ENCODE data around the gene PROCA1. TPM values are rescaled to one million over a fixed set of nuclear protein-coding genes. Genes with fewer than 3 reads are reported as not detected.
"Not testable (repeated sequence)": the region's sequence is repeated elsewhere in the genome, so short reads cannot be mapped to it uniquely, and the experiment has no call there.

The PROCA1 gene
- total RNA-seq, 2 experiments from 2014 or later, result 3.1 to 3.9 TPM

- H3K4me3 Mint-ChIP-seq, H3K27me3 Mint-ChIP-seq, H3K9me3 Mint-ChIP-seq, H3K27ac Mint-ChIP-seq, DNase-seq: not testable (repeated sequence)
- peaks cover 28% of the 10 kb centered on the region for H3K36me3 Mint-ChIP-seq
- H3K4me1 Mint-ChIP-seq, result peaks cover 32% of the 10 kb centered on the region
Observed at GRCh38 chr17:28658766-28659496, 52.8 kb downstream of the PROCA1 start.

GRCh38 chr17:28658342-28658741 lies 53.3 kb downstream of the PROCA1 start:
- not testable (repeated sequence) for H3K4me3 Mint-ChIP-seq, DNase-seq, H3K9me3 Mint-ChIP-seq, H3K27me3 Mint-ChIP-seq, H3K27ac Mint-ChIP-seq
- peaks cover 28% of the 10 kb centered on the region for H3K4me1 Mint-ChIP-seq
- H3K36me3 Mint-ChIP-seq, result peaks cover 26% of the 10 kb centered on the region

- Mint-ChIP-seq H3K36me3 (peaks cover 21% of the 10 kb centered on the region), H3K27me3 (no peaks in the 10 kb centered on the region), H3K27ac (peak overlapping the region; percentile 71), H3K4me1 (peaks cover 22% of the 10 kb centered on the region), H3K9me3 (no peaks in the 10 kb centered on the region), H3K4me3 (no peak overlapping the region)
- no peak for DNase-seq
Observed at GRCh38 chr17:28657756-28658155, 53.9 kb downstream of the PROCA1 start.

GRCh38 chr17:28655160-28655559 lies 56.5 kb downstream of the PROCA1 start:
- peaks cover 17% of the 10 kb centered on the region for H3K36me3 Mint-ChIP-seq
- no peak for DNase-seq
- H3K27ac Mint-ChIP-seq, result no peak overlapping the region
- H3K4me3 Mint-ChIP-seq, result no peak overlapping the region
- peaks cover 12% of the 10 kb centered on the region for H3K4me1 Mint-ChIP-seq
- H3K9me3 Mint-ChIP-seq, result no peaks in the 10 kb centered on the region
- no peaks in the 10 kb centered on the region for H3K27me3 Mint-ChIP-seq

Other genes starting within 250 kb of the PROCA1 start
- not detected for gene SLC13A2, start 238.2 kb downstream of the PROCA1 start, total RNA-seq
- gene FOXN1, start 205.5 kb downstream of the PROCA1 start, total RNA-seq, result not detected
- gene UNC119, start 159.3 kb downstream of the PROCA1 start, total RNA-seq, result 10 to 100 TPM; 31.5 to 34.3 TPM
- gene PIGS, start 140.4 kb downstream of the PROCA1 start, total RNA-seq, result 10 to 100 TPM; 41.5 to 42.5 TPM
- gene ALDOC, start 135.0 kb downstream of the PROCA1 start, total RNA-seq, result 10 to 100 TPM; 85.6 to 85.8 TPM
- 100 to 1,000 TPM; 111 to 122 TPM for gene SPAG5, start 112.9 kb downstream of the PROCA1 start, total RNA-seq
- 10 to 100 TPM; 14.3 to 17.8 TPM for gene RSKR, start 97.7 kb downstream of the PROCA1 start, total RNA-seq
- 100 to 1,000 TPM; 174 to 180 TPM for gene BLTP2, start 66.7 kb downstream of the PROCA1 start, total RNA-seq
- 10 to 100 TPM; 36.8 to 37.2 TPM for gene SDF2, start 50.0 kb downstream of the PROCA1 start, total RNA-seq
- gene SUPT6H, start 49.7 kb downstream of the PROCA1 start, total RNA-seq, result 10 to 100 TPM; 77.0 to 77.9 TPM
- gene RAB34, start 6.0 kb upstream of the PROCA1 start, total RNA-seq, result 1 to 10 TPM; 7.6 to 8.2 TPM
- gene RPL23A, start 8.1 kb upstream of the PROCA1 start, total RNA-seq, result 1,000 to 10,000 TPM; 2,447 to 2,533 TPM
- 10 to 100 TPM; 15.5 to 17.8 TPM for gene TLCD1, start 14.3 kb upstream of the PROCA1 start, total RNA-seq
- 1 to 10 TPM; 4.8 to 5.6 TPM for gene NEK8, start 16.9 kb upstream of the PROCA1 start, total RNA-seq
- 100 to 1,000 TPM; 219 to 221 TPM for gene TRAF4, start 32.1 kb upstream of the PROCA1 start, total RNA-seq
- 10 to 100 TPM; 13.9 to 14.2 TPM for gene FAM222B, start 130.9 kb upstream of the PROCA1 start, total RNA-seq
- 10 to 100 TPM; 77.6 to 80.4 TPM for gene ERAL1, start 143.1 kb upstream of the PROCA1 start, total RNA-seq
- gene FLOT2, start 185.8 kb upstream of the PROCA1 start, total RNA-seq, result 10 to 100 TPM; 56.2 to 65.2 TPM
- gene DHRS13, start 191.2 kb upstream of the PROCA1 start, total RNA-seq, result 10 to 100 TPM; 31.8 to 34.1 TPM
- 10 to 100 TPM; 41.4 to 45.7 TPM for gene PHF12, start 239.6 kb upstream of the PROCA1 start, total RNA-seq